ENCODE data around the gene C1orf141. TPM values are rescaled to one million over a fixed set of nuclear protein-coding genes. Genes with fewer than 3 reads are reported as not detected.

The C1orf141 gene
- total and polyA plus RNA-seq, 8 donors: 0.24 to 2.3 (median 0.40) TPM; not detected in 2

GRCh38 chr1:67171574-67171955 is 36.8 kb upstream of the C1orf141 start:
- Histone ChIP-seq H3K9me3 (no peaks in the 10 kb centered on the region), H3K27me3 (no peaks in the 10 kb centered on the region), H3K27ac (no peak overlapping the region), H3K36me3 (no peaks in the 10 kb centered on the region), H3K4me3 (no peak overlapping the region), H3K4me1 (no peaks in the 10 kb centered on the region)
- intact Hi-C loops (cut with DNase I): no loop called here
- no peak for TF ChIP-seq CTCF (IDR thresholded peaks at IDR 0.05)
- DNase-seq (no peak), ATAC-seq (no peak)

- DNase-seq (no peak), ATAC-seq (no peak)
- Histone ChIP-seq H3K36me3 (no peaks in the 10 kb centered on the region), H3K27ac (no peak overlapping the region), H3K27me3 (no peaks in the 10 kb centered on the region), H3K4me3 (no peak overlapping the region), H3K9me3 (no peaks in the 10 kb centered on the region), H3K4me1 (no peaks in the 10 kb centered on the region)
- intact Hi-C loops (cut with DNase I): no loop called here
- no peak for TF ChIP-seq CTCF (IDR thresholded peaks at IDR 0.05)
Measured at GRCh38 chr1:67170751-67171573, 36.2 kb upstream of the C1orf141 start.

GRCh38 chr1:67169932-67170331 is 35.2 kb upstream of the C1orf141 start:
- intact Hi-C loops (cut with DNase I): no loop called here
- H3K9me3 ChIP-seq: no peaks in the 10 kb centered on the region
- no peak overlapping the region for H3K4me3 ChIP-seq
- ATAC-seq: peak; percentile 69
- no peaks in the 10 kb centered on the region for H3K4me1 ChIP-seq
- H3K36me3 ChIP-seq: no peaks in the 10 kb centered on the region
- no peak overlapping the region for H3K27ac ChIP-seq
- no peaks in the 10 kb centered on the region for H3K27me3 ChIP-seq
- DNase-seq: no peak
- no peak for TF ChIP-seq CTCF (IDR thresholded peaks at IDR 0.05)

GRCh38 chr1:67169496-67169895 is 34.7 kb upstream of the C1orf141 start:
- no peaks in the 10 kb centered on the region for H3K4me1 ChIP-seq
- intact Hi-C loops (cut with DNase I): no loop called here
- no peak for TF ChIP-seq CTCF (IDR thresholded peaks at IDR 0.05)

GRCh38 chr1:67166196-67166595 is 31.4 kb upstream of the C1orf141 start, which contains the start of gene IL23R:
IL23R (plus strand) TSS chr1:67166454; CDS start chr1:67168121, 1,667 bp downstream.
- Histone ChIP-seq H3K27ac (no peak within 1 kb of the TSS), H3K9me3 (no peaks in the 10 kb centered on the region), H3K27me3 (no peaks in the 10 kb centered on the region), H3K4me3 (no peak within 1 kb of the TSS), H3K36me3 (no peaks in the 10 kb centered on the region), H3K4me1 (no peaks in the 10 kb centered on the region)
- intact Hi-C loops (cut with DNase I): no loop called here
- no peak for DNase-seq
- ATAC-seq: peak; percentile 46
- TF ChIP-seq CTCF (IDR thresholded peaks at IDR 0.05): no peak

More at GRCh38 chr1:67169496-67169895, 34.7 kb upstream of the C1orf141 start:
- Histone ChIP-seq H3K9me3 (no peaks in the 10 kb centered on the region), H3K27ac (no peak overlapping the region), H3K27me3 (no peaks in the 10 kb centered on the region), H3K36me3 (no peaks in the 10 kb centered on the region), H3K4me3 (no peak overlapping the region)
- DNase-seq (no peak), ATAC-seq (peak; percentile 70)

Measured in left lung (tissue), 10 donors.